ENCODE measurements around the gene DNAJB1. TPM values are rescaled to one million over a fixed set of nuclear protein-coding genes. Genes with fewer than 3 reads are reported as not detected.
A peak's percentile ranks its signal among the peaks of the same experiment; 100 is the strongest.
"Not testable (repeated sequence)": the region's sequence is repeated elsewhere in the genome, so short reads cannot be mapped to it uniquely, and the experiment has no call there.

The DNAJB1 gene
- total and polyA plus RNA-seq, 2 of the 13 experiments (the other 11 are each of a cell fraction or from before 2014, with no cell fraction given) = 87.5 to 97.3 TPM

- peaks cover 6 to 17% of the 10 kb centered on the region in 2 experiments; a peak in 3 of 5 replicates for H3K36me3 ChIP-seq (replicated peaks in 1 of 2; ENCODE audit: control insufficient read depth in 1 of 2, insufficient read depth in 2 of 2, low read length in 2 of 2)
- H4K20me1 ChIP-seq (ENCODE audit: insufficient read depth, low read length); H3K27me3 ChIP-seq (ENCODE audit: control insufficient read depth in 1 of 2, insufficient read depth in 2 of 2, low read length in 2 of 2); CTCF ChIA-PET (ENCODE audit: low intra/inter-chr PET ratio, low total read pairs); DNase-seq (ENCODE audit: low spot score); H3K4me2 ChIP-seq (ENCODE audit: low read depth, low read length); H3K27ac ChIP-seq (ENCODE audit: extremely low read length, insufficient read depth, low read length); FAIRE-seq; ATAC-seq; H3K9me3 ChIP-seq (ENCODE audit: low read length); H3K9ac ChIP-seq (ENCODE audit: insufficient read depth, low read depth, low read length); in situ Hi-C loops (cut with HindIII; ENCODE audit: extremely low pct_ligation_motif_present, low pct_unique_long_range_greater_than_20kb); H3K79me2 ChIP-seq (ENCODE audit: insufficient read depth, low read length); POLR2A ChIA-PET; H2AFZ ChIP-seq (ENCODE audit: low read length); intact Hi-C loops (cut with micrococcal nuclease; ENCODE audit: unreplicated experiment); H3K4me3 ChIP-seq (replicated peaks in 1 of 3; ENCODE audit: insufficient read depth in 1 of 3, low read depth in 2 of 3, low read length in 3 of 3): not testable (repeated sequence)
- TF ChIP-seq MAFK (conservative IDR thresholded peaks at IDR 0.05 in 1 of 2, IDR thresholded peaks at IDR 0.05 in 1 of 2; ENCODE audit: low read length in 2 of 2) (peak; percentile 16 to 33; a peak in 2 of 4 replicates), POLR2G (IDR thresholded peaks at IDR 0.05; ENCODE audit: low read depth, low read length) (0 out of 2 replicates have a peak, but pooled peaks have one; percentile 22), MAFF (IDR thresholded peaks at IDR 0.05; ENCODE audit: low read depth, low read length) (0 out of 2 replicates have a peak, but pooled peaks have one; percentile 2)
- 97% methylated on average over 20 of the region's 22 CpGs for WGBS (ENCODE audit: low lambda C conversion rate)
- peaks cover 15% of the 10 kb centered on the region; the same call in 1 of the 2 replicates for H3K4me1 ChIP-seq (ENCODE audit: insufficient read depth, low read length)
- BruUV-seq (replicated peaks) = TSS peak; percentile 50
Measured at GRCh38 chr19:14564652-14565297, 46.6 kb upstream of the DNAJB1 start.

- Histone ChIP-seq H3K79me2 (ENCODE audit: insufficient read depth, low read length) (peaks cover 11% of the 10 kb centered on the region), H3K9me3 (ENCODE audit: low read length) (no peaks in the 10 kb centered on the region), H3K36me3 (replicated peaks in 1 of 2; ENCODE audit: control insufficient read depth in 1 of 2, insufficient read depth in 2 of 2, low read length in 2 of 2) (peaks cover 4 to 17% of the 10 kb centered on the region in 2 experiments; a peak in 3 of 5 replicates), H3K27me3 (ENCODE audit: control insufficient read depth in 1 of 2, insufficient read depth in 2 of 2, low read length in 2 of 2) (no peaks in the 10 kb centered on the region), H3K27ac (ENCODE audit: extremely low read length, insufficient read depth, low read length) (no peak overlapping the region), H2AFZ (ENCODE audit: low read length) (no peak overlapping the region), H3K4me2 (ENCODE audit: low read depth, low read length) (no peak overlapping the region), H3K9ac (ENCODE audit: insufficient read depth, low read depth, low read length) (no peak overlapping the region), H3K4me3 (replicated peaks in 1 of 3; ENCODE audit: insufficient read depth in 1 of 3, low read depth in 2 of 3, low read length in 3 of 3) (no peak overlapping the region), H3K4me1 (ENCODE audit: insufficient read depth, low read length) (peaks cover 9% of the 10 kb centered on the region; the same call in 1 of the 2 replicates), H4K20me1 (ENCODE audit: insufficient read depth, low read length) (no peaks in the 10 kb centered on the region; the same call in 1 of the 2 replicates)
- DNase-seq (ENCODE audit: low spot score) = no peak
- ChIA-PET CTCF (ENCODE audit: low intra/inter-chr PET ratio, low total read pairs) (no interaction called here), POLR2A (no interaction called here)
- in situ Hi-C loops (cut with HindIII; ENCODE audit: extremely low pct_ligation_motif_present, low pct_unique_long_range_greater_than_20kb) (no loop called here), intact Hi-C loops (cut with micrococcal nuclease; ENCODE audit: unreplicated experiment) (no loop called here)
- 95% methylated on average over 33 of the region's 33 CpGs for WGBS (ENCODE audit: low lambda C conversion rate)
- peak; percentile 29 for ATAC-seq
- FAIRE-seq = no peak
- TF ChIP-seq ZNF343 (CRISPR knock-in tag; IDR thresholded peaks at IDR 0.05) (no peak), CEBPB (IDR thresholded peaks at IDR 0.05; ENCODE audit: borderline replicate concordance, low read depth, low read length) (0 out of 2 replicates have a peak, but pooled peaks have one; percentile 6)
- no TSS peak for BruUV-seq (replicated peaks)
Measured at GRCh38 chr19:14563989-14564651, 45.9 kb upstream of the DNAJB1 start.
